ENCODE measurements around the gene CPPED1.
"Not testable (repeated sequence)": the region's sequence is repeated elsewhere in the genome, so short reads cannot be mapped to it uniquely, and the experiment has no call there.

CPPED1 gene

DNA sequence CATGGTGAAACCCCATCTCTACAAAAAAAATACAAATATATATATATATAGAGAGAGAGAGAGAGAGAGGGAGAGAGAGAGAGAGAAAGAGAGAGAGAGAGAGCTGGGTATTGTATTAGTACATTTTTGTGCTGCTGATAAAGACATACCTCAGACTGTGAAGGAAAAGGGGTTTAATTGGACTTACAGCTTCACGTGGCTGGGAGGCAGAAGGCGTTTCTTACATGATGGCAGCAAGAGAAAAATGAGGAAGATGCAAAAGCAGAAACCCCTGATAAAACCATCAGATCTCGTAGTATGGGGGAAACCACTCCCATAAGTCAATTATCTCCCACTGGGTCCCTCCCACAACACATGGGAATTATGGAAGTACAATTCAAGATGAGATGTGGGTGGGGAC lies 37.5 kb downstream of the CPPED1 start:
- DNase-seq, result not testable (repeated sequence)

DNA sequence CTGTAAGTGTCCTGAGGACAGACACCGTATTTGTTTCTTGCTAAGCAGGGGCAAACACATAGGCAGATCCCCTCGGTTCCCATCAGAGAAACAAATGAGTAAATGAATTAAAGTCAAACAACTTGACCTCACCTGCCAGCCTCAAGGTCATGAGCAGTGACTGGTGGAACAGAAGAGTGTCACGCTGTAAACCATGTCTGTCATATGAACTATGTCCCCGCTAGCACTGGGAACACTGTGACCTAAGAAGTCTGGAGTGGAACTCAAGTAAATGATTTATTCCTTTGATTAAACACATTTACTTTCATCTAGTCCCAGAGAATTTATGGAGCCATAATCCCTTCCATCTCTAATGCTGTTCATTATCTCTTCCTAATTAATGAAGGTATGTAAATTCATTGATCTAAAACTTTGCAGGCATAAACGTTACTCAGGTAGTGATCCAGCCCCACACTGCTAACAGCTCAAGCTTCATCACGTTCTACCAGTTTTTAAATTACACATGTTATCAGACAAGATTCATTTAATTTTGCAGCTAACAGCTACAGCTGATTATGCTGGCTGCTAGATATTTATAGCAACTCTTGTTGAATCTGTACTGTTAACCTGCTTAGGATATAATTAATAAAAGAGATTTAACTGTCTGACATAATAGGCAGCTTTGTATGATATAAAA lies 38.7 kb downstream of the CPPED1 start:
- DNase-seq, result no peak

DNA sequence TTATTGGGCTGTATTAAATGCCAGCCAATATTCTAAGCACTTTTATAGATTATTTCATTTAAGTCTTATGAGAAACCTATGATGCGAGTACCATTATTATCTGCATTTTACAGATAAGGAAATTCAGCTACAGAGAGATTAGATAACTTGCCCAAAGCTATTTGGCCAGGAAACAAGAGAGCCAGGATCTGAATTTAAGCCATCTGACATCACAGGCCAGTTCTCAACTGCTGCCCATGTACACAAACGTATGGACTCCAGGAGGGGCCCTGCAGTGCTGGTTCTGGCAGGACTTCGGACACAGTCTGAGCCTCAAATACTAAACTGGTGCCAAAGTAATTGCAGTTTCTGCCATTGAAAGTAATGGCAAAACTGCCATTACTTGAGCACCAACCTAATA lies 40.2 kb downstream of the CPPED1 start:
- DNase-seq, result no peak

DNA sequence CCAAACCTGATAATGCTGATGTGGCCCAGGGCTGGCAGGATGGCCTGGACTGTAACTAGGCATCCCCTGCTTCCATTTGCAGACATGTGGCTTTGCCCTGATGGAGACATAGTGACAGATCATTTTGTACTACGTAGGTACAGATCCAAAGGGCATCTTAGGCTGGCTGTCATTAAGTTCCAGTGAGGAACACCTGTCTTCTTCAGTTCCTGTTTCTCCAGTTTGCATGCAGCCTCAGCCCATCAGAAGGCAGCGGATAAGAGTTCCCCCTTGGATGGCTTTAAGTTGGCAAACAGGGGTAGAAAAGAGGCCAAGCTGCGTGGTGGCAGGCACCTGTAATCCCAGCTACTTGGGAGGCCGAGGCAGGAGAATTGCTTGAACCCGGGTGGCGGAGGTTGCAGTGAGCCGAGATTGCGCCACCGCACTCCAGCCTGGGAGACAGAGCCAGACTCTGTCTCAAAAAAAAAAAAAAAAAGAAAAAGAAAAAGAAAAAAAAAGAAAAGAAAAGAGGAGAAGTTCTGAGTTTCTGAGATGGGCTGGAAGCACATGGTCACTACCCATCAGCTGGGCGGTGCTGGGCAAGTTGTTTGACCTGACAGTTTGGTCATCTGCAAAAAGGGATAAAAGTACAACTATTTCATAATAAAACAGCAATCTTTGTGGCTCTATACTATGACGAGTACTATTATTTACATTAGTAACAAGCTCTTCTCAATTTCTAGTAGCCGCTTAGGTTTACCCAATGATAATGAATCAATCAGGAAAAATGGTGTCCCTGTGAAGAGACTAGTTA lies 42.7 kb downstream of the CPPED1 start:
- DNase-seq, result no peak

DNA sequence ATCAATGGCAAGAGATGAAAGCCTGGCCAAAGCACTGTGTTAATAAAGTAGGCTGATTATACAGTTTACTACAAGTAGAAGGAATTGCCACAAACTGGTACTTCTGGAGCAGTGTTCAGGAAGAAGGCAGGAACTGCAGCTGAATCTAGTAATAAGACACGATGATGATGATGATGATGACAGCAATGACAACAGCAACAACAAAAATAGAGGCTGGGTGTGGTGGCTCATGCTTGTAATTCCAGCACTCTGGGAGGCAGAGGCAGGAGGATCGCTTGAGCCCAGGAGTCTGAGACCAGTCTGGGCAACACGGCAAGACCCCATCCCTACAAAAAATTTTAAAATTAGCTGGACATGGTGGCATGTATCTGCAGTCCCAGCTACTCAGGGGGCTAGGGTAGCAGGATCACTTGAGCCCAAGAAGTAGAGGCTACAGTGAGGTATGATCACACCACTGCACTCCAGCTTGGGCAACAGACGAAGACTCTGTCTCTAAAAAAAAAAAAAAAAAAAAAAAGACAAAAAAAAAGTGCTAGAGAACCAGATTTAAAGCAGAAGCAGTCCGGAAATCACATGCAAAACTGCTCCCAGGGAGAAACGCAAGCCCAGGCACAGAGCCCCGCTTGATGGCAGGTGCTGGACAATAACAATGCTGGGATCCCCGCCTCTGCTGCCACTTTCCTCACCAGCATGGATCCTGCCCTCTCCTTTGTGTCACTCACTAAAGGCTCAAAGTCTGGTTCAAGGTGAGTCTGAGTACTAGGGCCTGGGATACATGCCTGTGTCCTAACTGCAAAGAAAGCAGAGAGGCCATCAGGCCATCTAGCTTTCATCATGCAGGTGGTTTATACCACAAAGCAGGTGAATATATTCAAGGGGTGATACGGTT lies 44.8 kb downstream of the CPPED1 start:
- peak; percentile 58 for DNase-seq

DNA sequence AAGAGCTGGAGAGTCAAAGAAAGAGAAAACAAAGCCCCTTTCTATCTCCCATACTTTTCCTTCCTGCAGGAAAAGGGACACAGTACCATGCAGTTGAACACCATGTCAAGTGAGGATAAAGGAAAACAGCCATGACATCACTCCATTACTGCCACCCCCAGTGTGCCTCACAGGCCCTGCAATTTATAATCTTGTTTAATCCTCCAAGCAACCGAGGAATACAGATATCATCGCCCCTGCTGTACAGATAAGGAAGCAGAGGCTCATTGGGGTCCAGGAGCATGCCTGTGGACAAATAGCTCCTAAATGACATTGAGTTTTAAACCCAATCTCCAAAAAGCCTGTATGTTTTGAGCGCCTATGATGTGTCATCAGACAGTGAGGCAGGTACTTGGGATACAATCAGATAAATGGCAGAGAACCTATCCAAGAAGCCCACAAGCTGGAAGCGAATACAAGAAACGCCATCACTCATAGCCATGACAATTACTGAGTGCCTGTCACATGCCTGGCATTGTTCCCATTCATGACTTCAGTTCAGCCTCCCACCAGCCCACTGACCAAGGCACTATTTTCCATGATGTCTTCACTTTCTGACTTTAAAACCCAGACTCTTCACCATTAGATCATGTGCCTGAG lies 45.5 kb downstream of the CPPED1 start:
- peak; percentile 38 for DNase-seq

DNA sequence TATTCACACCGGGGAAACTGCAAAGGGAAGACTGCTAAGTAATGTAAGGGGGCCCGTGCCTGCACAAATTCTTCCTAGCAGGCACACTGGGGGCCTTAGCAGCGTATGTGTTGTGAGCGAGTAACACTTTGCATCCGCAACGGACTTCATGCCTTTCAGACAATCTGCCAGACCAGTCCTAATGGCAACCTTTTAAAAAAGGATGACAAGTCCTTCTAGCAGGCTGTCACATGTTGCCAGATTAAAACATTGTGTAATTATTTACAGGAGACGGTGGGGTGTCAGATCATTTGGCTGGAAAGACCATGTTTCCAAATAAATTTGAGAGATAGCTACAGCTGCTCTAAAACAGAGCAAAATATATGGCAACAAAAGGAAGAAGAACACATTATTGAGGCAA lies 46.1 kb downstream of the CPPED1 start:
- DNase-seq, result peak; percentile 56

DNA sequence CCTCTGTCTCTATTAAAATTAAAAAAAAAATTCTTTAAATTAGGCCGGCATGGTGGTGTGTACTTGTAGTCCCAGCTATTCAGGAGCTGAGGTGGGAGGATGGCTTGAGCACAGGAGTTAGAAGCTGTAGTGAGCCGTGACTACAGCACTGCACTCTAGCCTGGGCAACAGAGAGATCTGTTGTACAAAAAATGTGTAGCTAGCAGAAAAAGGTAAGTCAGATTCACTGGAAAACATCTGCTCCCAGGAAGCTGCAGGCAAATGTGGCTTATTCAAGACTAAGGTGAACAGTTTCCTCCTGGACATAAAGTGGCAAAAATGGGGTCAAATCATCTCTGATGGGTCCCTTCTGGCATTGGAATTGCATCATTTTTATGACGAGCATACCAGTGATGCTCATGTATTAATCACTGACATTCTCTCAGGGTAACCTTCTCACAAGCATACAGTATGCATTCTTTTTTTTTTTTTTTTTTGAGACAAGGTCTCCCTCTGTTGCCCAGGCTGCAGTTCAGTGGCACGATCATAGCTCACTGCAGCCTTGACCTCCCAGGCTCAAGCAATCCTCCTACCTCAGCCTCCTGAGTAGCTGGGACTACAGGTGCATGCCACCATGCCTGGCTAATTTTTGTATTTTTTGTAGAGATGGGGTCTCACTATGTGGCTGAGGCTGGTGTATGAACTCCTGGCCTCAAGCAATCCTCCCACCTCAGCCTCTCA lies 48.7 kb downstream of the CPPED1 start:
- no peak for DNase-seq

DNA sequence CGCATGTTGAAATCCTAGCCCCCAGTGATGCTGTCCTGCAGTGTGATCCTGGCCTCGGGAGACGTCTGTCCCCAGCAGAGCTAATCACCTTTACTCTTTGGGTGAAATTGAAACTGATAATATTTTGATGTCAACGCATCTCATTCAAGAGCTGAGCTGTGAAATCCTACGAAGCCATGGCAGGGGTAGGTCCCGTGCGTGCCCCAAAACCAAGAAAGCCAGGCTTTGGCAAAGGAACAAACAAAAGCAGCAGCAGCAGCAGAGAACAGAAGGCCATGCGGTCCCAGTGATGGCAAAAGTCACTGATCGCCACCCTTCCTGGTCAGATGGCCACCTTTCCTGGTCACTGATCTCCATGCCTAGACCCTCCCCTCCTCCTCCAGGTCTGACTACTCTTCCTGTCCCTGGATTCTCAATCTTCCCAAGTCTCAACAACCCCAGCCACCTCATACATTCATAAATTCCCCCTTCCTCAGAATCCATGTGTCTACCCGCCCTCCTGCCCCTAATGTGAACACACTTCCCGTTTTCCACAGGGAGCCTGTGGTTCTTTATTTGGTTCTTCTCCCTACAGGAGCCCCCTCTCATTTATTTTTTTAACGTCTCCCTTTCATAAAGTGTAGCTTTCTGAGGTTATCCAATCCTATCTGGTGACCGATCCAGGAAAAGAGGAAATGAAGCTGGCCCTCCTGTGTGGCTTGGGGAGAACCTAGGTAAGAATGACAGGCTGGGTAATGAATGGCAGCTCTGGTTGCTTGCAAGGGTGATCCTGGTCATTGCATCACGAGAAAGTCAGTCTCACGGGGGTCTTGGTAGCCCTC lies 50.3 kb downstream of the CPPED1 start:
- DNase-seq, result no peak

DNA sequence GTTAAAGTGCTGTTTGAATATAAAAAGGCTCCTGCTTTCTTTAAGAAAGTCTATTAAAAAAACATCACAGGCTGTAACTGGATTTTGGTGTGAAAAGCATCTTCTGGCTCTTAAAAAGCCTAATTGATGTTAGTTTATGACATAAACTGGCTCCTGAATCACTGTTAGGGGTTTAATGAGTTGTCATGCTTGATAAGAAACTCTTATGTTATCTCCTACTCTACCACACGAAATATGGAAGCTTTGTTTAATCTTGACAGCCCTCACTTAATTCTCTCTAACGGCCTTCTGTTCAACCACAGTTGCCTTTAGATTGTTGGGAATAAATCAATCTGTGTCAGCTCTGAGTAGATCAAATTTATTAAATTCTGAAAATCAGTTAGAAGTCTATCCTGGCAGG lies 51.5 kb downstream of the CPPED1 start:
- no peak for DNase-seq

DNA sequence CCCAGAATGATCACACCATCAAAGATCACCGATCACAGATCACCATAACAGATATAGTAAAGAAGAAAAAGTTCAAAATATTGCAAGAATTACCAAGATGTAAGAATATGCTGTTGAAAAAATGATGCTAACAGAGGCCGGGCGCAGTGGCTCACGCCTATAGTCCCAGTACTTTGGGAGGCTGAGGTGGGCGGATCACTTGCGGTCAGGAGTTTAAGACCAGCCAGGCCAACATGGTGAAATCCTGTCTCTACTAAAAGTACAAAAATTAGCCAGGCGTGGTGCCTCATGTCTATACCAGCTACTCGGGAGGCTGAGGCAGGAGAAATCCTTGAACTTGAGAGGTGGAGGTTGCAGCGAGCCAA lies 53.2 kb downstream of the CPPED1 start:
- DNase-seq, result no peak

DNA sequence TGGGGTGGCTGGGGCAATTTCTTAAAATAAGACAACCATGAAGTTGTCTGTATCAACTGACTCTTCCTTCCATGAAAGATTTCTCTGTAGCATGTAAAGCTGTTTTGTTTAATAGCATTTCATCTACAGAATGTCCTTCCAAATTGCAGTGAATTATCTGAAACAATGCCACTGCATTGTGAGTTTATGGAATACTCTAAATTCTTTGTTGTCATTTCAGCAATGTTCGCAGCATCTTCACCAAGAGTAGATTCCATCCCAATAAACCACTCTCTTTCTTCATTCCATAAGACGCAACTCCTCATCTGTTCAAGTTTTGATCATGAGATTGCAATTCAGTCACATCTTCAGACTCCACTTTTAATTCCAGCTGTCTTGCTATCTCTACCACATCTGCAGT lies 54.6 kb downstream of the CPPED1 start:
- DNase-seq, result no peak

DNA sequence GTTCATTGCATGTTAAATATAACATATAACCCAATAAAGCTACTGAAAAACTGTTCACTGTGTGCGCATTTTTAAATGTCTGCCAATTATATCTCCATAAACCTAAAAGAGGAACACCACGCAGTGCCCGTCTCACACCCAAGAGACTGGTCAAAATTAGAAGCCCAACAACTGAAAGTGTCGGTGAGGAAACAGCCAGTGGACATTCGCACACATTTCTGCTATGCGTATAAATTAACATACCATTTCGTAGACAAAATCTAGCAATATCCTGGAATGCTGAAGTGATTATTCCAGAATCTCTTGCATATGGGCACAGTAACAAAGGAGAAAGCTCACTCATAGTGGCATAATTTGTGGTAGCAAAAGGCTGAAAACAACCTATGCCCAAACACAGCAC lies 55.9 kb downstream of the CPPED1 start:
- DNase-seq, result no peak

DNA sequence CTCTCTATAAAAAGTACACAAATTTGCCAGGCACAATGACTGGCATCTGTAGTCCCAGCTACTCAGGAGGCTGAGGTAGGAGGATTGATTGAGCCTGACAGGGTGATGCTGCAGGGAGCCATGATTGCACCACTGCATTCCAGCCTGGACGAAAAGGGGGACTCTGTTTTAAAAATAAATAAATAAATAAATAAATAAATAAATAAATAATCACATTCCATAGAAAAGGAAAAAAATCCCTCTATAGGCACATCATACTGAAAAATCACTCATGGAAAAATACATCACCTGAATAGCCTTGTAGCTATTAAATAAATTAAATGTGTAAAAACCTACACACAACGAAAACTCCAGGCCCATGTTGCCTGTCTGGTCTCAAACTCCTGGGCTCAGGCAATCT lies 56.4 kb downstream of the CPPED1 start:
- no peak for DNase-seq

DNA sequence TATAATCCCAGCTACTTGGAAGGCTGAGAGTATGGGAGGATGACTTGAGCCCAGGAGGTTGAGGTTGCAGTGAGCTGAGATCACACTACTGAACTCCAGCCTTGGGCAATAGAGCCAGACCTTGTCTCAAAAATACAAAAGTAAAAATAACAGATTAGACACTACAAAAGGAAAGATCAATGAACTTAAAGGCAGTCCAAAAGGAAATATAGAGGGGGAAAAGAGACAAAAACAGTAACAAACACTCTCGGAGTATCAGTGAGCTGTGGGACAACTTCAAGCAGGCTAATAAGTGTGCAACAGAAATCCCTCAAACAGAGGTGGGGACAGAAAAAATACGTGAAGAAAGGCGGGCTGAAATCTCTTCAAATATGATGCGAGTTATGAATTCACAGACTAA lies 58.8 kb downstream of the CPPED1 start:
- DNase-seq, result no peak

DNA sequence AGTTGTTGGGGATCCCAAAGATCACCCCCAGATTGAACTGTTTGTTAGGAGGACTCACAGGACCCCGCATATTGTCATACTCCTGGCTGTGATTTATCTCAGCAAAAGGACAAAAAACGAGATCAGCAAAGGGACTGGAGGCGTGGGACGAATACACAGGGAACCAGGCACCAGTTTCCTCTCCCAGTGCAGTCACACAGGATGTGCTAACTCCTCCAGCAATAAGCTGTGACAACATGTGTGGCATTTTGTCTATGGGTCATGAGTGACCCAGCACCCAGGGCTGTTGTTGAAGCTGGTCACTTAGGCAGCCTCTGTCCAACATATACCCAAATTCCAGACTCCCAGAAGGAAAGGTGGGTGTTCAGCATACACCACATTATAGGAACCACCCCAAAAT lies 60.9 kb downstream of the CPPED1 start:
- DNase-seq, result no peak

DNA sequence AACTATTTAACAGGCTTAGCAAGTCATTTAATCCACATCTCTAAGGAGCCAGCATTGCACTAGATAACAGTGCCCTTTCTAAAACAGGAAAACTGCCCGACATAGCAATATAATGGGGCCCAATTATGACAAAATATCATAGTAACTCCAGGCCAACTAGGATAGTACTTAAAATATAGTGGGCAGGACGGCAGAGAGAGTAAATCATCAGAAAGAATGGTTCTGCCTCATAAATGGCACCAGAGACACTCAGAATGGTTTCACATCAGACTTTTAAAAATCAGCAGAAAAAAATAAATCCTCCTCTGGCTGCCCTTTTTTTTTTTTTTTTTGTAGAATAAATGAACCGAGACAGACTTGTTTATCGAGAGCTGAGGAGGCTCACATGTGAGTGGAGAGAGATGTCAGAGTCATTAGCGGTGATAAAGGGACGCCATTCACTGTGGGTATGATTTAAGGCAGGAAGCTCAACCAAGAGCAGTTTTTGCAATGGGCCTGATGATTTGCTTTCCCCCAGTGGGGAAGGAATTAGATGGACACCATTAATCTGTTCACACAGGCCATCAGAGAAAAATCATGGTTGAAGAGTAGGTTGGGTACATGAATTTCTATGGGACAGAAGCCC lies 62.6 kb downstream of the CPPED1 start:
- no peak for DNase-seq

DNA sequence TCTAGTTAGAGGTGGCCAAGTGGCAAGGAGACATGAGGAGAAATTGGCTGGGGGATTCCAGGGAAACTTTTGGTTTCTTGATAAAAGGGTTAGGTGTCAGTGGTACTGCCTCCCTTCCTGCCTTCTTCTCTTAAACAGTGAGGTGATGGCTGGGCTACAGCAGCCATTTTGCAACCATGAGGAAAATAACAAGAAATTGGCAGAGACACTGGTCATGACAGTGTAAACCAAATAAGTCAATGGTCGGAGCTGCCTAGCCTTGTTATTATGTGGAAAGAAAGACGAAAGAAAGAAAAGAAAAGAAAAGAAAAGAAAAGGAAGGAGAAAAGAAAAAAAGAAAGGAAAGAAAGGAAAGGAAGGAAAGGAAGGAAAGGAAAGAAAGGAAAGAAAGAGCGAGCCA lies 63.9 kb downstream of the CPPED1 start:
- no peak for DNase-seq

DNA sequence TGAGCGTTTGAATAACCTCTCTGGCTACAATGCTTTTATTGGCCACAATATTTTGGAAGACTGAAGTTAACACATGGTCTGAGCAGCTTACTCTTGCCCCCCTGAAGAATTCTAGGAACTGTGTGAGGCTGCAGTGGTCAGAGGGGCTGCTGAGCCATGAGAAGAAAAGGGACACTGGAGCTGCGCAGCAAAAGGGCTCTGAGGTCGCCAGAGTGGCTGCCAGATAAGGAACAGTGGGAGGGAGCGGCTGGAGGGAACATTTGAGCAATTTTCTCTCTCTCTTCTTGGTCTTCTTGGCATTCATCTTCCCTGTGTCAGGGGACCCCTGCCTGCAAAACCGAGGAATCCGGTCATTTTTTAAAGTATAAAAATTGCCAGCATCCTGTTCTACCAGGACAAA lies 66.1 kb downstream of the CPPED1 start:
- DNase-seq, result no peak

DNA sequence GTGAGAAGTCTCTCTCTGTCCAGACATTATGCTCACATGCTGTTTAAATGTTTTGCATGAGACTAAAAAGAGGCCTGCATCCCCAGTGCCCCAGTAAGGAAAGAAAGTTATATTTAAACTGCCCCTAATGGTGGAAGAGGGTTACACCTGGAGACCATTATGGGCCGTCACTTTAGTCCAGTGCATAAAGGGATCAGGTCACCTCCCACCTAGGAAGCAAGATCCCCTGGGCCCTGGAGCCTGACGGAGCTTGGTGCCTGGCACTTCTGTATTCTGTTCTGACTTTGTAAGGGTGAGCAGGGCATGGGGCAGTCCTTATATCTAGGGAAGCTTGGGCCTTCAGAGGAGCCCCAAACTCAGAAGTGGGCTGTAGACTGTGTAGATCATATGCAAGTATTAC lies 67.9 kb downstream of the CPPED1 start:
- no peak for DNase-seq

DNA sequence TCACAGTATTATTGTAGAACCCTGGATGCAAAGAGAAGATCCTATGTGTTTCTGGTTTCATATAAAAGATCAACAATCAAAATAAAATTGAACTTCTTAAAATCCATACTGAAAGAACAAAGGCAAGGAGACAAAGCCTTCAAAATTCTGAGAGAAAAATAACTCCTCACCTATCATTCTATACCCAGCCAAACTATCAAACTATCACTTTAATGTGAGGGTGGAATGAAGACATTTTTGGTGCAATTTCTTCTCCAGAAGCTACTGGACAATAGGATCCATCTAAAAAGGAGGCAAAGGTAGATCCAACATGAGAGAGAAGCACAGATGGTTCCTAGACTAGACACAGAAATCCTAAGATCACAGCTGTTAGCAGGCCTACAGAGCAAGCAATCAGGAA lies 71.1 kb downstream of the CPPED1 start:
- no peak for DNase-seq
